Dermis microvascular lymphatic vessel endothelial cell (primary cell): ENCODE measurements around the gene DRGX. TPM values are rescaled to one million over a fixed set of nuclear protein-coding genes. Genes with fewer than 3 reads are reported as not detected.

Experiments
- DNase-seq, 2 donors: peaks; one replicate each; pipeline versions ENCODE4 v3.0.0 to v3.0.0-alpha.2; 2010; ENCODE audit warnings: low read depth in 2 of 2
- total RNA-seq: library from RNA; depleted of rRNA; stranded (reverse); fragments of >200 nt; gene quantifications from 2 replicates; pipeline ENCODE4 v1.2.1, GENCODE V29; 2014

DRGX gene
- total RNA-seq, 1 donor from 2014 or later = not detected

DNA sequence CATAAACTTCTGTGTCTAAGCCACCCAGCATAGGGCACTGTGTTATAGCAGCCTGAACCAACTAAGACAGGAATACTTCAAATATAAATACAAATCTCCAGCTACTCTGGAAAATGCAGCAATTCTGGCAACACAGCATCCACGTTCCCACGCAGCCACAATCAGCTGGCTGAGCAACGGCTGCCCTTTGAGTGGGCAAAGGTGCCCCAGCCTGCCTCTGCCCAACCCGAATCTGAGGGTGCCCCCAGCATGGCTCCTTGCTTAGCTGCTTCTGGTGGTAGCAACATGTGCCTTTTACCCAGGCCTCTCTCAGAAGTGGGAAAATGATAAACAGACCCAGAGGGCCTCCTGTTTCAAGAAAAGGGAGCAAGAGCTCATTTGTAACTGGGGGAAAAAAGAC lies 12.0 kb downstream of the DRGX start:
- no peak for DNase-seq

DNA sequence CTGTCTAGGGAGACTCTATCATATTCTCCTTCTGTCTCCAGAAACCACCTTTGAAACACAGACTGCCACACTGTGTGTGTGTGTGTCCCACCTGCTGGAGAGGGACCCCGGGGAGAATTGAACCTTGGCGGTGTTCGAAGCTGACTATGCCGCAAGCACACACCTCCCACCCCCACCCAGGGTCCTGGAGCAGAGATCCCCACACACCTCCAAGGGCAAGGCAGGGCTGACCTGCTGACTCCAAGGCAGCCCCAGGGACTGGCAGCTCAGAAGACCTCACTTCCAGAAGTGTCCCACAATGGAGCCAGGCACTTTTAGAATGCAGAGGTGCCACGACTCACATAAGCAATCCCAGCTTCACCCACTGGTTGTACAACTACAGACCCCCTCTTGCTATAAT lies 13.1 kb downstream of the DRGX start:
- DNase-seq = no peak

DNA sequence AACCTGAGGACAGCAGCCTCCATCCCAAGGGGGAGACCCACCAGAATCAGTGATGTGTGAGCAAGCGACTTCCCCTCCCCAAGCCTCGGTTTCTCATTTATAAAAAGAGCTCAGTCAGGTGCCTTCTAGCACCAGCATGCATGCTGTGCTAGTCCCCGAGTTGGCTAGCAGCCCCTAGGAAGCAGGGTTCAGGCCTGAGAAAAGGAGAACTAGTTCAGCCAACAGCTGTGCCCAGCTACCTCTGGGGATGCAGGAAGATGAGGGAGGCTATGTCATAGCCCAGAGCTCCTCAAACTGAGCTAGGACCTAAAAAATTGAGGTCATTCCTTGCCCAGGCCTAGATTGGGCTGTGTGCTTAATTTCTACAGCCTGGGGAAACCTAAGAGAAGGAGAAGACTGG lies 13.7 kb downstream of the DRGX start:
- DNase-seq = no peak

DNA sequence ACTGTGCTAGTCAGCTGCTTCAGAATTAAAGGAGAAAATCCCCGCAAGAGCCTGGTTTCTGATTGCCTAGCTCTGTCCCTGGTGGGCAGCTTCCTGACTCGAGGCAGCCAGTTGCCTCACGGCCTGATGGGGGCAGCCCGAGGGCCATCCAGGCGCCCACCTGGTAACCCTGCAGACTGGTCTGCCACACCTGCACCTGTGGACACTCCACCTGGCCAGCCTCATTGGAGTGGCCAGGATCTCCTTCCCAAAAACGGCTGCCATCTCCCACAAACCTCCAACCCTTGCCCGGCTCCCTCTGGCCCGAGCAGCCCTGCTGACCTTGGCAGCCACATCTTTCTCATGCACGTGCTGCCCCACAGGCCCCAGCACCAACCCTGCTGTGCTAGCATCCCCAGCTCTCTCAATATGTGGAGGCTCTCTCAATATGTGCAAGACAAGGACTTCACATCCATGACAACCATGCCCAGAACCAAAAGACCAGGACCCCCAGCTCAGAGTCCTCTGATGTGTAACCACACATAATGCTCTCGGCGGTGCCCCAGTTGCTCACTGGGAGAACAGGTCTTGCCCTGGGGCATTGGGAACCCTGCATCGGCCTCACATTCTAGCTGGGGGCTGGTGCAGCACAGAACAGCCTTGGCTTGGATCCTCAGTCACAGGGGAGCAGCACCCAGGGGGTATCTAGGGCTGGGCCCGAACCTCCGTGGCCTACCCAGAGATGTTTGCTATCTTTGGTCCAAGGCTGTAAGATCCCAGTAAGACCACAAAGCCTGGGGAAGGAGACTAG lies 14.6 kb downstream of the DRGX start:
- DNase-seq = no peak

DNA sequence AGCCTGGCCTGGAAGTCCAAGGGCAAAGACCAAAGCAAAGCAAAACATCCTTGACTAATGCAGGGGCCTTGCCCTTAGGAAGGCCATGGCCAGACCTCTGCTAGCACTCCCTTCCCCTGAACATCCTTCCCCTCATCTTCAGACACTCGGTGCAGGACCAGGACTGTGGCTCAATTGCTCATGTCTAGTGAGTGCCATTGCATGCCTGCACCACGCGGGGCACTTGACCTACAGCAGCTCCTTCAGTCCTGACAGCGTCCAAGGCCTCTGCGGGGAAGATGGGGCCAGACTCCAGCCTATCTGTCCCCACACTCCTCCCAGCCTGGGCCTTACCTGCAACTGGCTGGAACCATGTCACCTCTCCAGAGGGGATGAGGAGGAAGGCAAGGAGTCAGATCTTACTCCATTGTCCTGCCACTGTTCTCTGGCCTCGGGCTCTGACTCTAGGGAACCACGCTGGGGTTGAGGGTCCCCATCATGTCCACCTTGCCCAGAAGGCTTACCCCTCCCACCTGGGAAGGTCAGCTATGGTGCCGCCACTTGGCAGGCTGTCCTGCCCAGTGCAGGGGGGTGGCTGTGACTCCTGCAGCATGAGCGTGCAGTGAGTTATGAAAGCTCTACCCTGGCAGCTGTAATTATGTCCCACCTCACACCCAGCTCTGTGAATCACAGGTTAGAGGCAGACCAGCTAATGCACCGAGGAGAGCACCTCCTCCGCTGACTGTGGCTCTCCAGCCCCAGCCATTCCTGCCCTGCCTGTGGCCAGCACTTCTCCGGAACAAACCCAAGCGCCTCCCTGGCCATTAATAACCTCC lies 16.1 kb downstream of the DRGX start:
- no peak for DNase-seq

DNA sequence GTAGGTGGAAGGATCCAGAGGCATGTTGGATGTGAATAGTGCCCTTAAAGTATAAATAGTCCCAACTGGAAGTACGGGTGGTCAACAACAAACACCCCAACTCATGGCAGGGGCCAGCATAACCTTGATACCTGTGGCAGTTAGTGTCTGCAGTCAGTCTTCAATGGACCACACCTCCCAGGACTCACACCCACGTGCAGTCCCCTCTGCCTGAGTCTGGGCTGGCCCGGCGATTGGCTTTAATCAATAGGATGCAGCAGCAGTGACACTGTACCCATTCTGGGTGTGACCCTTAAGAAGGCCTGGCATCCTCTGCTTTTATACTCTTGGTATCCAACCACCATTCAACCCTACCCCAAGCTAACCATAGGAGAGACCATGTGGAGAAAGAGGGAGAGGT lies 18.6 kb downstream of the DRGX start:
- no peak for DNase-seq

DNA sequence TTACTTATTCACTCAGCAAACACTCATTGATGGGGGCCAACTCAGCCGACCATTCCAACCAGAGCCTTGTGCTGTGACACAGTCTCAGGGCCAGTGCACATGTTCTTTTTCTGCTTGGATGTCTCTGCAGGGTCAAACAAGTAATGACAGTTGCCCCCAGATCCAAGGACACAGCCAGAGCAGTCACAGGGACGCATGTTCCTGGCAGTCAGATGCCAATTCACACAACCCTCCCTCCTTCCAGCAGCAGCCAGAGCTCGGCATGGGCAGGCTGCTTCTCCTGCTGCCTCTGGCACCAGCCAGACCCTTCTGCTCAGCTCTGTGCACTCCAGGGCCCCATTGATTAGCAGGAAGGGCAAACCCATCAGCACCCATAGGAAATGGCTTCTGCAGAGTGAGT lies 20.3 kb downstream of the DRGX start:
- no peak for DNase-seq

DNA sequence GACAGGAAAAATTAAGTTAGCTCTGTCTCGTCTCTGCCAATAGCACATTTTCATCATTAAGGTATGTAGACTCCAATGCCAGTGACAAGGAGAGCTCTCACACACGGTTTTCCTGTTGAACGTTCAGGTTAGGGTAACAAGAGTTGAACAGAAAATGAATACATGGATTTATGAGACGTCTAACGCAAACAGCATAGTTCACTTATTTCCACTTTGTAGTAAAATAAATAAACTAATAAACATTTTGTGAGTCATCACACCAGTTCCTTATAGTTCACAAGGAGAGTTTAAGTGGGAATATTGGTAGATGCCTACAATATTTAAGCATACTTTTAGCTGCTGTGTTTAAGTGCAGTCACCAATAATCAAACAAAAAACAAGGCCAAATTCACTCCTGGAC lies 21.1 kb downstream of the DRGX start:
- DNase-seq = no peak

DNA sequence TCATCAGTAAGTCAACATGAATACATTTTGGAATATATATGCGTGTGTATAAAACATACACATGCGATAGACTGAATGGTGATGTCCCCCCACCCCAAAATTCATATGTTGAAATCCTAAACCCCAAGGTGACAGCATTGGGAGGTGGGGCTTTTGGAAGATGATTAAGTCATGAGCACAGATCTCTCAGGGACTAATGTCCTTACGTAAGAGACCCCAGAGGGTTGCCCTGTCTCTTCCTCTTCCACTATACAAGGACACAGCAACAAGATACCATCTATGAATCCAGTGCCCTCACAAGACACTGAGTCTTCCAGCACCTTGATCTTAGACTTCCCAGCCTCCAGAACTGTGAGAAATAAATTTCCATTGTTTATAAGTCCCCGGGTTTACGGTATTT lies 22.5 kb downstream of the DRGX start:
- no peak for DNase-seq

DNA sequence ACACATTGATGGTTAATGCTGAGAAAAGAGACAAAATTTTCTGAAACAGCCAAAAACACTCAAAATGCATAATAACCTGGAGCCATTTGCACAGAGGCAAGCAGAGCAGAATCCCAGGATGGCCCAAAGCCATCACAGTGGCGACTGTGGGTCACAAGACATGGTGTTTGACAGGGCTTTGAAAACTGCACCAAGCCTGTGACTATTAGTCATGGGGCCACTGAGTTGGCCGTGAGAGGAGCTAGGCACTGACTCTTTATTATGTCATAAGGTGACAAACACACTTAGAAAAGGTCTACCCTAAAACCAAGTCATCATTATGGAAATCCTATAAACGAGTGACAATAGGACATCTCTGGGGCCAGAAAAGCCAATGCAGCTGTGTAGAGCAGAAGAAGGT lies 23.9 kb downstream of the DRGX start:
- DNase-seq = no peak

DNA sequence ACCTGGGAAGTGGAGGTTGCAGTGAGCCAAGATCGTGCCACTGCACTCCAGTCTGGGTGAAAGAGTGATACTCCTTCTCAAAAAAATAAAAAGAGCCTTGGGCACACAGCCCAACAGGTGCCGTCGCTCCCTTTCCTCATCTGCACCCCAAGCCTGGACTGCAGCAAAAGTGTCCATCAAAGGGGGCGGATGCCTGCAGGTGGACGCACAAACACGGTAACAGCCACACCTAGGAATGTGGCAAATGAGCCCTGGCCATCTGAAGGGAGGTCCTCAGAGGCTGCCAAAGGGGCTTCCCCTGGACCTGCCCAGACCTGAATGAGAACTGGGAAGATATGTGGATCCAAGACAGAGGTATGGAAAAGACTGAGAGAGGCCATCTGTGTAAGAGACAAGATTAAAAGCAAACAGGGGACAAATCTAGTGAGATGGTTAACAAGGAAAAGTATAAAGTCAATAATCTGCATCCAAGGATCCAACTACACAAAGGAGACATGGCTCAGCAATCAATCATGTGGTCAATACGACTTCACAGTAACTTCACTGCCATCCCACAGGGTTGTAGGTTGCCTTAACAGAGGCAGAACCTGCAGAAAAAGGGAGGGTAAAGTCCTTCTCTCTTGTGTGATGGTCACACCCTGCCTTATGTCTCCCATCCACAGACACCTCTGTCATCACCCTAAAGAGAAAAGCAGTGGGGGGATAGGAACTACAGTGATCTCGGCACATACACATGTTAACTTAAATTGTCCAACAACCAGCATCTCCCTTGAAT lies 25.4 kb downstream of the DRGX start:
- no peak for DNase-seq

DNA sequence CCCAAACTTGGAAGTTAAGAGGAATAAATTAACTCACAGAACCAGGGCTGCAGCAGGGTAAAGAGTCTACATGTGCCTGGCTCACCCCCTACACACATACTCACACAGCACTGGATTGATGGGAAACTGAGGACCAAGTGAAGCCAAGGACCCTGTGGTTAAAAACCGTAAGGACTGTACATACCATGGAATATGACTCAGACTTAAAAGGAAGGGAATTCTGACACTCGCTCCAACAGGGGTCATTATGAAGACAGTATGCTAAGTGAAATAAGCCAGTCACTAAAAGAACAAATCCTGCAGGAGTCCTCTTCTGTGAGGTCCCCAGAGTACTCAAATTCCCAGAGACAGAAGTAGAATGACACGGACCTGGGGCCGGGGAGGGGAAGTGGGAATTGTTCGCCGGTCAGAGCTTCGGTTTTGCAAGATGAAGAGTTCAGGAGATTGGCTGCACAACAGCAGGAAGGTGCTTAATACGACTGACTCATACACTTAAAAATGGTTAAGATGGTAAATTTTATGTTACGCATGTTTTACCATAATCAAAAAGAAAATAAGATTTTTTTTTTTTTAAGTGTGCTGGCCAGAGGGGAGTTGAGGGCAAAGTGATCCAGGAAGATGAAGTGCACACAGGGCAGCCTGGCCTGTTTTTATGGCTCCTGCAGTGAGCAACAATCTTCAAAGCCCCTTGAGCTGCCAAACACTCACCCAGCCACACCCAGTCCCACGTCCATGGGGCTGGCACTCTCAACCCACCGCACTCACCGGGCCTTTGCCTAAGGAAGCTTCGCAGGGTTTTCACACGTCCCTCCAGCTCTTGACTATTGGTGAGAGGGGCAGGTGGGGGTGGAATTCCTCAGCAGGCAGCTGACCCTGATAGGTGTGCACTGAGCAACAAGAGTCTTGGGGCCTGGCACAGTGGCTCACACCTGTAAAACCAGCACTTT lies 26.4 kb downstream of the DRGX start:
- DNase-seq = no peak

DNA sequence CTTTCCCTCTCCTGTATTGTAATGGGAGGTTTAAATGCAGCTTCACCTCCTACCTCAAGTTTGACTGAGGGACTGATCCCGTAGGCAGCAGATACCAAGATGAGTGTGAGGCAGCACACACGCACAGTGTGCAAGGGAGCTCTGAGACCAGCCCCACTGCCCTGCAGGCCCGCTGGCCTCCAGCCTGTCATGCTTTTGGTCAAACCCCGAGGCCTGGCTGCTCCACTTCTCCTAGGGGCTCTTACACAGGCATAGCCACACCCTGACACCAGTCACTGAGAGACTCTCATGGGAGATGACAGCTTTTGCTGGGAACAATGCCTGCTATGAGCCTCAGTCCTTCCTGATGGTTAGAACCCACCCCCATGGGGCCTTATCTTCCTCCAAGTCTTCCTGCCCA lies 27.6 kb downstream of the DRGX start:
- no peak for DNase-seq

DNA sequence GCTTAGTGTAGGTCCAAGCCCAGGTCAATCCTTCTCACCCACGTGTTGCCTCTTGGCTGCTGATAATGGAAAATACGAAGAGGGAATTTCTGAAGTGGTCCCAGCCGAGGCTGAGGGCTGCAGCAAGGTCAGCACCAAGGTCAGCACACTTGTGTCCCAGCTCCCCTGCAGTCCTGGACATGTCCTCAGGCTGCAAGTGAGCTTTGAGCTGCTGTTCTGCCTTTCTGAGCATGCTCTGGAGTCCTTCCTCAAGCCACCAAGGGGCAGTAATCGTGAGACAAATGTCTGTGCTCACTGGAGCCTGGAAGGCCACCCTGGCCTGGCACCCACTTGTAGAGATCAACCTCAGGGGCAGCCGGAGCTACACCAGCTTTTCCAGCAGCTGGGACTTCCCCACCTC lies 28.3 kb downstream of the DRGX start:
- DNase-seq = no peak

DNA sequence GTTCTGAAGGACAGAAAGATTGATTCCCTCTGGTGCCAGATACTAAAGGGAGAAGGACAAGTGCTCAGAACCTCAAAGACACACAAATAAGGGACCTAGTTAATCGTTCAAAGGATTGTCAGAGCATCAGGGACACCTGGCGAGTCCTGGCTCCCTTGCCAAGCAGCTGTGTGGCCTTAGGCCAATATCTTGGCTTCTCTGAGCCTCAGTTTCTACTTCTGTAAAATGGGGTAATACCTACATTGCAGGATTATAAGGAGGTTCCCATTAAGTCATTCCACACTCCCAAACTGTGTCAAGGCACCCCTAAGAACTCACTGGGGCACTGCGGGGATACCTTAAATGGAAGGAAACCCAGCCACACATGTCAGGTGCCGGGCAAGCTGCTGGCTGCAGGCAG lies 29.4 kb downstream of the DRGX start:
- no peak for DNase-seq

DNA sequence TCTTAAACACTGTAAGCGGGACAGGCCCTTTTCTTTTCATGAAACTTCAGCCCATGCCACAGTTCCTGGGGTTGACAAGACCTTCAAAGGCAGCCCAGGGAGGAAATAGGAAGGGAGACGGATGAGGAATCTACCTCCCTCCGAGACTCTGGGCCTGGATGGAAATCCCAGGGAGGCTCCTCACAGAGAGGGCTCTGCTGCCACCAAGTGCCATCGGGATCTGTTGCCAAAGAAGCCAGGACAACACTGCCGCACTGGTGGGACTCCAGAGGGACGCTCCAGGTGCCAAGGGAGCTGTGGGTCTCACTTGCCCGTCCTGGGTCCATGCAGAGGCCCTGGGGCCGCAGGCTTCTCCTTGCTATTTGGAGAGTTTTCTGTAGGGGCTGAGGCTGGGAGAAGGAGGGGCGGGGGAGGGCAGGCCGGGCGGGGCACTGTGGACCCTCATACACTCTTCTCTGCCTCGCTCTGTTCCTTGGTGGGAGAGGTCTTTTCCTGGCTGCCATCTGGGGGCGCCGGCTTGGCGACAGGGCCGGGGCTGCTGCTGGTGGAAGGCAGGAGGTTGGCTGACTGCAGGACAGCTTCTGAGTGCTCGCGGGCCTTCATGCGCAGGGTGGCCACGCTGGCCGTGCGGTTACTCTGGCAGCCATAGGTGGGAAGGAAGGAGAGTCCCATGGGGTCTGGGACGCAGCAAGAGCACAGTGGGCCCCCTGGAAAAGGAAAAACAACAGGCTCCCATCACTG lies 30.0 kb downstream of the DRGX start:
- no peak for DNase-seq

DNA sequence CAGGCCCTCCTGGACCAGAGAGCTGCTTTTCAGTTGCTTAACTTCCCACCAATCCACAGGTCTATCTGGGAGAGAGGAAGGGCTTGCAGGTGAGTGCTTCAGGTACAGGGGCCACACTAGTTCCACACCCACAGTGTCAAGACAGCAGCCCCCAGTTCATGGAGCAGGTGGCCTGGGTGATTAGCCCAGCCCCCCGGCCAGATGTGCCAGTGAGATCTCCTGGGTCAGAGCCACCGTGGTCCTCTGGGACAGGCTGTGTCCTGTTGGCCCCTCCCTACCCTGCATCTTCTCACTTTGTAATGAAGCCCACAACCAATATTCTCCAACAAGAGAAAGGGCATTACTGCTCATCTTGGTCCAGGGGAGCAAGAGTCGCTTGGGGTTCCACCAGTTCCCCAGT lies 30.6 kb downstream of the DRGX start:
- DNase-seq = no peak

DNA sequence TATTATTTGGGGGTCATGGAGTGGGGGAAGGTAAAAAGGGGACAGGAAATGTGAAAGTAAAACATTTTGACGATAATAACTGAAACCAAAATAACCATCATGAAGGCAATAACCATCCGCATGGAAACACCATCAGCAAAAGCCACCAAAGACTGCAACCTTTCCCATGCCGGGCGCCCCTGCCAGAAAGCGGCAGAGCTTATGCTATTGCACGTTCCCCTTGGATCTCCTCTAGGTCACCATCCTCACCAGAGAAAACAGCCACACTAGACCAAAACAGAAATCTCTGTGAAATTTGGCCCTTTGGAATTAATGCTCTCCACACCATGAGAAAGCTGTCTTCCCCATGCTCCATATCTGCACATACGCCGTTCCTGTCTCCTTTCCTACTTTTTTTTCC lies 31.1 kb downstream of the DRGX start:
- no peak for DNase-seq

DNA sequence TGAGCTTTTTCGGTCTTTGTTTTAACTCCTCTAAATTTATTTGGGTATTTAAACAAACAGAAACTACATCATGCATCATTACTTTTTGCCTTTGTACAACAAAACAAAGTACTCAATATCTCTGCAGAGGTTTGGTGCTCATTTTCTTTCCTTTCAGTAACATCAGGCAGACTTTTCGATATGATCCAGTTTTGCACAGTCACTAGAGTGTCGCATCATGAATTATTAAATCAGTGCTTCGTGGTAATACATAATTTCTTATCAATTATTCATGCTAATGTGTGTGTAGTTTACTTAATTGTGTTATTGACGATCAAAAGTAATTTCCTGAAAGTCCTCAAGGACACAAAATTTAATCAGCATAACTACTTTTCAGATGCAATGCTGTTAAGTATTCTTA lies 31.8 kb downstream of the DRGX start:
- no peak for DNase-seq

DNA sequence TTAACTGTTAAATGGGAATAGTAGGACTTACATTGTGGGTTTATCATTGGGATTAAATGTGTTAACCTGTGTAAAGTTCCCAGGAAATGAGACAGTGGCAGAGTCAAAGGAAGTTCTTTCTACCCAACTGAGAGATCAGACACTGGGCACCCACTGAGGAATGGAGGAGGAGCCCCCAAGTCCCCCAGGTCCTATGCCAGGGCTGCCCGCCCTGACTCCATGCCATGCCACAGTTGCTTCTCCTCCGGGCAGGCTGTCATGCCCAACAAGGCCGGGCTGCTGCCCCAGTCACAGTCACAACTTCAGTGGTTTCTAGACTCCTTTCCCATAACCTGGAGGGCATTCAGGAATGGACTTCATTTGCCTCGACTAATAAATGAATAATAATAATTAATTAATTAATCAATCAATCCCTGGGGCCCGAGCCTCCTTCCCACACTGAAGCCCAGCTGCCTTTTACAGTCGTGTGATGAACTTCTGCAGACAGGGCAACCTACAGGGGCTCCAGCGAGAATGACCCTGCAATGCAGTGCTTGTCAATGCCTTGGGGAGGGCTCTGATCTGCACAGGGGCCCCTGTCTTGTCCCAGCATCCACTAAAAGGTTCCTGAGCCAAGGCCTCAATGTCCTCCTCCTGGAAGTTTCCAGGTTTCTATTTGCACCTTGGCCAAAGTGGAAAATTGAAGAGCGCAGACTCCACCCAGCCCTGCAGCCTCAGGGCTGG lies 32.4 kb downstream of the DRGX start:
- no peak for DNase-seq
